Suprapubic skin (tissue), 4 donors: ENCODE data around the gene GORAB.

Source experiments
- CTCF ChIP-seq, 2 donors: fragments of 200-600 bp in 1 of 2; fragments of 450-650 bp in 1 of 2; sonication (generic) in 1 of 2; IDR thresholded peaks; one replicate each; pipeline ENCODE4 v1.5.1; 2016 to 2019; ENCODE audit warnings: antibody characterized with exemption in 2 of 2, mild to moderate bottlenecking in 1 of 2, moderate library complexity in 1 of 2
- EP300 ChIP-seq: sonication (generic); formaldehyde crosslinking; IDR thresholded peaks from one replicate; pipeline ENCODE4 v1.6.1; 2017; ENCODE audit warnings: antibody characterized with exemption
- POLR2A ChIP-seq, 2 donors: fragments of 450-650 bp; IDR thresholded peaks; one replicate each; pipeline ENCODE4 v1.6.1; 2017; ENCODE audit warnings: antibody characterized with exemption in 2 of 2, mild to moderate bottlenecking in 2 of 2, moderate library complexity in 2 of 2
- POLR2AphosphoS5 ChIP-seq, 3 donors: sonication (generic); formaldehyde crosslinking; IDR thresholded peaks; one replicate each; pipeline ENCODE4 v1.6.1; 2017; ENCODE audit warnings: antibody characterized with exemption in 3 of 3

GRCh38 chr1:170503665-170504064, 28.3 kb upstream of the GORAB start:
- no peak for TF ChIP-seq POLR2A (IDR thresholded peaks at IDR 0.05)
- TF ChIP-seq POLR2AphosphoS5 (IDR thresholded peaks at IDR 0.05): no peak
- TF ChIP-seq CTCF (IDR thresholded peaks at IDR 0.05): no peak
- no peak for TF ChIP-seq EP300
